NCI-H1417 treated with DMSO at 0.1 percent for 48 hours (cell line): ENCODE results near the gene KLHL35.

ENCODE experiments used
- DNase-seq: peaks from one replicate; lab custom pipeline; 2025; lab: John Stamatoyannopoulos, UW

KLHL35 gene

GRCh38 chr11:75468534-75469340 is 35.7 kb upstream of the KLHL35 start:
- DNase-seq = no peak

GRCh38 chr11:75467881-75468280 is 34.9 kb upstream of the KLHL35 start:
- no peak for DNase-seq

- no peak for DNase-seq
Measured at GRCh38 chr11:75467311-75467710, 34.3 kb upstream of the KLHL35 start.

GRCh38 chr11:75465701-75466531 is 32.9 kb upstream of the KLHL35 start:
- no peak for DNase-seq

- DNase-seq = no peak
Measured at GRCh38 chr11:75463106-75463774, 30.2 kb upstream of the KLHL35 start.

GRCh38 chr11:75462117-75462653 is 29.2 kb upstream of the KLHL35 start:
- DNase-seq = no peak

GRCh38 chr11:75461151-75461550 is 28.1 kb upstream of the KLHL35 start:
- DNase-seq = no peak

- no peak for DNase-seq
Measured at GRCh38 chr11:75456596-75457183, 23.7 kb upstream of the KLHL35 start.

- no peak for DNase-seq
Measured at GRCh38 chr11:75454987-75455386, 22.0 kb upstream of the KLHL35 start.

- no peak for DNase-seq
Measured at GRCh38 chr11:75453916-75454655, 21.1 kb upstream of the KLHL35 start.

GRCh38 chr11:75450826-75451821 is 18.1 kb upstream of the KLHL35 start:
- no peak for DNase-seq

GRCh38 chr11:75450236-75450635 is 17.2 kb upstream of the KLHL35 start:
- DNase-seq = no peak

GRCh38 chr11:75449776-75450175 is 16.8 kb upstream of the KLHL35 start:
- no peak for DNase-seq

- DNase-seq = no peak
Measured at GRCh38 chr11:75449271-75449670, 16.3 kb upstream of the KLHL35 start.

- no peak for DNase-seq
Measured at GRCh38 chr11:75447415-75447814, 14.4 kb upstream of the KLHL35 start.

- DNase-seq = no peak
Measured at GRCh38 chr11:75445315-75445953, 12.4 kb upstream of the KLHL35 start.

GRCh38 chr11:75443043-75443442 is 10.0 kb upstream of the KLHL35 start:
- no peak for DNase-seq

- DNase-seq = no peak
Measured at GRCh38 chr11:75442161-75442885, 9.3 kb upstream of the KLHL35 start.

GRCh38 chr11:75441804-75442132 is 8.8 kb upstream of the KLHL35 start:
- DNase-seq = no peak
